Ascending aorta (tissue), 2 donors: ENCODE results near the gene P3H1. TPM values are rescaled to one million over a fixed set of nuclear protein-coding genes. Genes with fewer than 3 reads are reported as not detected.

Source experiments
- DNase-seq, 2 donors: peaks; one replicate each; pipeline ENCODE4 v3.0.0-alpha.2; 2019; ENCODE audit warnings: low spot score in 2 of 2
- H3K27ac ChIP-seq, 2 donors: fragments of 200-600 bp; sonication (generic); one replicate each; pipeline ENCODE4 v1.5.1; 2016 to 2017; ENCODE audit warnings: mild to moderate bottlenecking in 1 of 2
- H3K27me3 ChIP-seq: fragments of 200-600 bp; sonication (generic); one replicate; pipeline ENCODE4 v1.5.1; 2017
- H3K36me3 ChIP-seq, 2 donors: fragments of 200-600 bp; sonication (generic); one replicate each; pipeline ENCODE4 v1.5.1; 2016
- H3K4me1 ChIP-seq, 2 donors: fragments of 200-600 bp; sonication (generic); one replicate each; pipeline ENCODE4 v1.5.1; 2016 to 2017; ENCODE audit warnings: mild to moderate bottlenecking in 1 of 2
- H3K4me3 ChIP-seq, 2 donors: fragments of 200-600 bp; sonication (generic); one replicate each; pipeline ENCODE4 v1.5.1; 2016 to 2017; ENCODE audit warnings: mild to moderate bottlenecking in 1 of 2
- H3K9me3 ChIP-seq, 2 donors: fragments of 200-600 bp; sonication (generic); one replicate each; pipeline ENCODE4 v1.5.1; 2016
- intact Hi-C: fragments of 100-400 bp; cut with DNase I; formaldehyde crosslinking; loops from one replicate; pipeline ENCODE4 v1.15.1; 2023
- total RNA-seq: library from RNA; depleted of rRNA; stranded (reverse); fragments of >200 nt; gene quantifications from one replicate; pipeline ENCODE4 v1.1.0, GENCODE V29; 2016
- TF ChIP-seq, protein P1 (sequence below), 3 experiments: fragments of 200-600 bp in 2 of 3; fragments of 450-650 bp in 1 of 3; sonication (generic) in 2 of 3; IDR thresholded peaks; one replicate each; pipeline ENCODE4 v1.5.1; 2016 to 2019; ENCODE audit warnings: antibody characterized with exemption in 3 of 3, mild to moderate bottlenecking in 1 of 3, moderate library complexity in 1 of 3

Gene P3H1
- total RNA-seq, 1 donor from 2014 or later = 72.2 TPM

GRCh38 chr1:42703888-42704464 is 62.9 kb downstream of the P3H1 start:
- no peak for DNase-seq
- TF ChIP-seq, protein P1, sequence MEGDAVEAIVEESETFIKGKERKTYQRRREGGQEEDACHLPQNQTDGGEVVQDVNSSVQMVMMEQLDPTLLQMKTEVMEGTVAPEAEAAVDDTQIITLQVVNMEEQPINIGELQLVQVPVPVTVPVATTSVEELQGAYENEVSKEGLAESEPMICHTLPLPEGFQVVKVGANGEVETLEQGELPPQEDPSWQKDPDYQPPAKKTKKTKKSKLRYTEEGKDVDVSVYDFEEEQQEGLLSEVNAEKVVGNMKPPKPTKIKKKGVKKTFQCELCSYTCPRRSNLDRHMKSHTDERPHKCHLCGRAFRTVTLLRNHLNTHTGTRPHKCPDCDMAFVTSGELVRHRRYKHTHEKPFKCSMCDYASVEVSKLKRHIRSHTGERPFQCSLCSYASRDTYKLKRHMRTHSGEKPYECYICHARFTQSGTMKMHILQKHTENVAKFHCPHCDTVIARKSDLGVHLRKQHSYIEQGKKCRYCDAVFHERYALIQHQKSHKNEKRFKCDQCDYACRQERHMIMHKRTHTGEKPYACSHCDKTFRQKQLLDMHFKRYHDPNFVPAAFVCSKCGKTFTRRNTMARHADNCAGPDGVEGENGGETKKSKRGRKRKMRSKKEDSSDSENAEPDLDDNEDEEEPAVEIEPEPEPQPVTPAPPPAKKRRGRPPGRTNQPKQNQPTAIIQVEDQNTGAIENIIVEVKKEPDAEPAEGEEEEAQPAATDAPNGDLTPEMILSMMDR (IDR thresholded peaks at IDR 0.05) = no peak
- no peaks in the 10 kb centered on the region for H3K4me1 ChIP-seq
- H3K36me3 ChIP-seq = peaks cover 50 to 87% of the 10 kb centered on the region in 2 donors
- H3K9me3 ChIP-seq = no peaks in the 10 kb centered on the region
- H3K27ac ChIP-seq = no peak overlapping the region
- H3K4me3 ChIP-seq = no peak overlapping the region
- intact Hi-C loops = no loop called here
- H3K27me3 ChIP-seq = no peaks in the 10 kb centered on the region

DNA sequence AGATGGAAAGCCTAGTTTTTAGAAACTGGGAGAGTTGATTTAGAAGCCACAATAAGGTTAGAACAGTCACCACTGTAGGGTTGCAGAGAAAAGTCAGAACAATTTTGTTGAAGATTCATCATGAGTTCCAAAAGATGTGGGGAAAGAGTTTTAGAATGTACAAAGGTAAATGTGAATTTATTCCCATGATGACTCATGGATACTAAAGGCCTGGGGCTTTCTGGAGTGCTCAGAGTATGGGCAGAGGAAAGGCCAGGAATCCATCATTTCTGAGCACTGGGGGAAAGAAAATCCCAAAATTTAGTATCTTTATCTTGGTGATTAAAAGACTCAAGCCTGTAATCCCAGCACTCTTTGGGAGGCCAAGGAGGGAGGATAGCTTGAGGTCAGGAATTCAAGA is 66.8 kb downstream of the P3H1 start:
- peaks cover 73 to 86% of the 10 kb centered on the region in 2 donors for H3K36me3 ChIP-seq
- no peak for DNase-seq
- intact Hi-C loops = no loop called here
- no peaks in the 10 kb centered on the region for H3K9me3 ChIP-seq
- H3K27ac ChIP-seq = no peak overlapping the region
- no peaks in the 10 kb centered on the region for H3K4me1 ChIP-seq
- H3K27me3 ChIP-seq = no peaks in the 10 kb centered on the region
- TF ChIP-seq, protein P1 (IDR thresholded peaks at IDR 0.05) = no peak
- no peak overlapping the region for H3K4me3 ChIP-seq

DNA sequence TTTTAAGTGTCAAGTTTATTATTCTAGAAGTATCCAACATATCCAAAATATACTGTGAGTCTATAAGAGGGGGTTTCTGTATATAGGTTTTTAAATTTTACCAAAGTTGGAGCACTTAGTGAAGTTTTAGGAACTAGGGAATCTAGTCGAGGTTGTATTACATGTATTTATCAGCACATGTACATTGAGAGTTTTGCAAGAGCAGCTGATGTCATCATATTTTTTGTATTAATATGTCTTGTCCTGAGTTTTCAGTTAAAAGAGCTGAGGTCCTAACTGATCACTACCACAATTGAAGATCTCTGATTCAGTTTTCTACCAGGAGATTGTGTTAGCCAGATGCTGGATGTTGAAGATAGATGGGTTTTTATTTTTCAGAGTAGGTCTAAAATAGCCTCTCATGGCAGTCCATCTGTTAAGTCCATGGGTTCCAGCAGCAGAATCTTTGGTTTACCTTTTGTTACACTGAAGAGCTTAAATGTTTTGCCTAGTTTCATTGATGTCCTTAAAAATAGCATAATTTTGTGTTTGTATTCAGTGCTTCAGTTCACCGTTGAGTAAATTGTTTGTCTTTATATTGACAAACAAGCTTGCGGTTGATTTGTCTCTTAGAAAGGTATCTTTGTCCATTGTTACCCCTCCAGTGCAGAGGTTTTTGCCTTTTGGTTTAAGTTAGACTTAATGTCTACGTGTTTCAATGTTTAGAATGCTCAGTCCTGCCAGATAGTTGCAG is 68.6 kb downstream of the P3H1 start:
- Histone ChIP-seq H3K27me3 (no peaks in the 10 kb centered on the region), H3K4me3 (no peak overlapping the region), H3K9me3 (no peaks in the 10 kb centered on the region), H3K36me3 (peaks cover 62 to 74% of the 10 kb centered on the region in 2 donors), H3K27ac (no peak overlapping the region), H3K4me1 (peaks cover 0 to under 1% of the 10 kb centered on the region in 2 donors)
- TF ChIP-seq, protein P1 (IDR thresholded peaks at IDR 0.05) = no peak
- DNase-seq = no peak
- intact Hi-C loops = no loop called here

Other genes with a start within 250 kb of the P3H1 start
- gene PPIH, start 108.6 kb downstream of the P3H1 start, total RNA-seq = 2.2 TPM
- 356 TPM for gene YBX1, start 84.6 kb downstream of the P3H1 start, total RNA-seq
- gene CLDN19, start 26.8 kb downstream of the P3H1 start, total RNA-seq = not detected
- gene C1orf50, start 221 bp upstream of the P3H1 start, total RNA-seq = 0.64 TPM
- gene TMEM269, start 18.0 kb upstream of the P3H1 start, total RNA-seq = not detected
- 0.11 TPM for gene ERMAP, start 50.1 kb upstream of the P3H1 start, total RNA-seq
- gene SVBP, start 50.4 kb upstream of the P3H1 start, total RNA-seq = 1.2 TPM
- gene ZNF691, start 79.6 kb upstream of the P3H1 start, total RNA-seq = 14.7 TPM
- gene SLC2A1, start 191.8 kb upstream of the P3H1 start, total RNA-seq = 15.5 TPM